LNCaP clone FGC (cell line): ENCODE measurements around the gene HSD17B13.
"Not testable (repeated sequence)": the region's sequence is repeated elsewhere in the genome, so short reads cannot be mapped to it uniquely, and the experiment has no call there.

Source experiments
- DNase-seq: peaks from one replicate; pipeline ENCODE4 v3.0.0-alpha.2; 2011; ENCODE audit warnings: low read depth
- H3K4me3 ChIP-seq: 2 replicates; pipeline ENCODE4 v1.5.1; 2011; ENCODE audit warnings: mild to moderate bottlenecking, low read depth, low read length, control low read depth
- CTCF ChIP-seq: IDR thresholded peaks from 2 replicates; pipeline ENCODE4 v1.5.1; 2012; ENCODE audit warnings: mild to moderate bottlenecking; ENCODE audit not compliant: control insufficient read depth, insufficient read depth; ENCODE audit errors: extremely low read depth

HSD17B13 gene

GRCh38 chr4:87356832-87357526, 34.3 kb upstream of the HSD17B13 start:
- no peak for DNase-seq
- no peak overlapping the region for H3K4me3 ChIP-seq
- no peak for TF ChIP-seq CTCF

GRCh38 chr4:87354168-87355102, 31.8 kb upstream of the HSD17B13 start:
- H3K4me3 ChIP-seq, result no peak overlapping the region

DNA sequence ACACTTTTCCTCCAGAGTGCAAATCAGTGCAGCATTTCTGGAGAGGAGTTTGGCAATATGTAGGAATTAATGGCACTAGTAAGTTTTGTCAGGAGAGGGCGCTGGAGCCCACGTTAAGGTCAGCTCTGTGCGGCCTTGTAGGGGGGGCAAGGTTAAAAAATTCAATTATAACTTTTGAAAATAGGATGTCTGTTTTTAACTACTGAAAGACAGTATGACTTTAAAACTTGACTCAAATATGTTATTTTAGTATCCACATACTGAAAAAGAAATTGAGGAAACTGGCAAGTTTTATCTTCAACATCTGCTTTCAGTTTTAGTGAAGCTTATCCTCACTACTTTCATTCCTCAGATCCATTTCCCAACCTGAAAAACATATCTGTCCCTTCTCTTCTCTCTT, 30.9 kb upstream of the HSD17B13 start:
- DNase-seq, result no peak
- no peak overlapping the region for H3K4me3 ChIP-seq

More at GRCh38 chr4:87354168-87355102, 31.8 kb upstream of the HSD17B13 start:
- TF ChIP-seq CTCF, result no peak
- no peak for DNase-seq

DNA sequence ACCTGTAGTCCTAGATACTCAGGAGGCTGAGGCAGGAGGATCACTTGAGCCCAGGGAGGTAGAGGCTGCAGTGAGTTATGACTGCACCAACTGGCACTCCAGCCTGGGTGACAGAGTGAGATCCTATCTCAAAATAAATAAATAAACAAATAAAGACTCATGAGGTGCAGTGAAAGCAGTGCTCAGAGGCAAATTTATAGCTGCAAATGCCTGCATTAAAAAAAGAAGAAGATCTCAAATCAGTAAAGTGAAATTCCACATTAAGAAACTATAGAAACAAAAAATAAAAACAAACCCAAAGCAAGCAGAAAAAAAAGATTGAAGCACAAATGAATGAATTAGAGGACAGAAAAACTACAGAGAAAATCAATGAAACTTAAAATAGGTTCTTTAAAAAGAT, 22.5 kb upstream of the HSD17B13 start:
- no peak for DNase-seq
- H3K4me3 ChIP-seq, result no peak overlapping the region
- TF ChIP-seq CTCF, result no peak

More for the DNA sequence above, 30.9 kb upstream of the HSD17B13 start:
- peak; percentile 67 for TF ChIP-seq CTCF

- no peak for DNase-seq
- H3K4me3 ChIP-seq, result no peak overlapping the region
- TF ChIP-seq CTCF, result no peak
Measured at GRCh38 chr4:87342872-87343271, 20.2 kb upstream of the HSD17B13 start.

GRCh38 chr4:87341954-87342635, 19.4 kb upstream of the HSD17B13 start:
- DNase-seq, H3K4me3 ChIP-seq: not testable (repeated sequence)

DNA sequence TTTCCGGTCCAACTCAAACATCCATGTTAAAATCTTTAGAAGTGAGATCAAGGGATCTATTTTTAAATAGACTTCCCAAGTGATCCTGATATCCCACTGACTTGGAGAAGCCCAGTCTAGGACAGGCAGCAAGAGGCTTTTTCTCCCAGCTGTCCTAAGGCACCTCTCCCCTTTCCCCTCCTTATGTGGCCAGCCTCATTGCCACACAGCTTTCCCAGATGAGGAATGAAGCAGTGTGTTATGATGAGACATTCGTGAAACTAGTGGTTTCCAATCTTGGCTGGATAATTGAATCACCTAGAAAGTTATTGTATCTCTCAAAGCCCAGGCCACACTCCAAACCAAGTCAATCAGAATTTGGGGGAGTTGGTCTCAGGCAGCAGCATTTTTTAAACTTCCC, 16.8 kb upstream of the HSD17B13 start:
- DNase-seq, result no peak
- TF ChIP-seq CTCF, result no peak
- no peak overlapping the region for H3K4me3 ChIP-seq
